Activated CD8-positive, alpha-beta memory T cell treated with anti-CD3 and anti-CD28 coated beads, Interleukin-2, amount 50 U/mL, for 24 hours (primary cell): Measurements from ENCODE around the gene PRKAR2A.
"Not testable (repeated sequence)": the region's sequence is repeated elsewhere in the genome, so short reads cannot be mapped to it uniquely, and the experiment has no call there.

Experiments used
- DNase-seq: peaks from one replicate; pipeline ENCODE4 v3.0.0-alpha.2; 2020; ENCODE audit errors: extremely low read depth

Gene PRKAR2A

GRCh38 chr3:48778565-48778964 is 69.1 kb downstream of the PRKAR2A start:
- DNase-seq, result not testable (repeated sequence)

DNA sequence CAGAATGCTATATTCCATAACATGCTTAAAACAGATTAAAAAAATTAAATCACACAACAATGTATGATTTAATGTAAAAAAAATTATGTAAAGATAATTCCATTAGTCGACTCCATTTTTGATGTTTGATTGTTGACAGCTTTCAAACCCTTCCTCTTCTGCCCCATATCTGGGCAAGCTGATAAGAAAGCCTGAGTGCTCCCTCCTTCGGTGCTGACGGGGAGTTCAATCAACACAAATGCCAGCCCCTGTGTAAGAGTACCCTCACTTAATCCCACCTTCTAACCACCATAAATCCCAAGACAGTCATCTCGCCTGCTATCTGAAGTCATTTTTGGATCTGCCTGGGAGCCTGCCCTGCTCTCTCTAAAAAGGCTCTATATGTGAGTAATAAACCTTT is 70.8 kb downstream of the PRKAR2A start:
- no peak for DNase-seq

GRCh38 chr3:48770192-48770502 is 77.5 kb downstream of the PRKAR2A start:
- DNase-seq, result no peak

DNA sequence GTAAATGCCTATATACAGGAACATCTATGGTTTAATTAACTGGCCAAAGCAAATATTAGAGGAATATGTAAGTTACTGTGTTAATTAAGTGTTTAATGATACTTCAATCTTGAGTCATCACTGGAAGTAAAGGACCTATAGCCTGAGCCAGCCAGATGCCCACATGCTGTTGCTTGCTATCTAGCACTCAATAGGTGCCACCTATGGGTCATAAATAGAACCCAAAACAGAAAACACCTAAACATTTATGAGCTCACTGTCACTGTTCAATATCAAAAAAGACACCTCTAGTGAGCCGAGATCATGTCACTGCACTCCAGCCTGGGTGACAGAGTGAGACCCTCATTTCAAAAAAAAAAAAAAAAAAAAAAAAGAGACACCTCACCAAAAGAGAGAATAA is 82.3 kb downstream of the PRKAR2A start:
- no peak for DNase-seq

GRCh38 chr3:48762816-48763215 is 84.9 kb downstream of the PRKAR2A start:
- DNase-seq, result no peak

GRCh38 chr3:48759991-48760540 is 87.6 kb downstream of the PRKAR2A start:
- DNase-seq, result not testable (repeated sequence)

DNA sequence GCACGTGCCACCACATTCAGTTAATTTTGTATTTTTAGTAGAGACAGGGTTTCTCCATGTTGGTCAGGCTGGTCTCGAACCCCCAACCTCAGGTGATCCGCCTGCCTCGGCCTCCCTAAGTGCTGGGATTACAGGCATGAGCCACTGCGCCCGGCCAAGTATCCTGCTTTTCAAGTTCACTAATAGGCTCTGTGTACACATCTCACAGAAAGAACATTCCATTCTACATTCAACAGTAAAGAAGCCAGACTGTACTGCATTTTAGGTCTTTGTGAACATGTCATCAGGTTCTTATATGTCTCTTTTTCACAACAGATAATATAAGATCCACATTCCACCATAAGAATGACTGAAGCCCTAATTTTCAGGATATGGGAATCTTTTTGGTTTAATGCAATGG is 88.1 kb downstream of the PRKAR2A start:
- not testable (repeated sequence) for DNase-seq

DNA sequence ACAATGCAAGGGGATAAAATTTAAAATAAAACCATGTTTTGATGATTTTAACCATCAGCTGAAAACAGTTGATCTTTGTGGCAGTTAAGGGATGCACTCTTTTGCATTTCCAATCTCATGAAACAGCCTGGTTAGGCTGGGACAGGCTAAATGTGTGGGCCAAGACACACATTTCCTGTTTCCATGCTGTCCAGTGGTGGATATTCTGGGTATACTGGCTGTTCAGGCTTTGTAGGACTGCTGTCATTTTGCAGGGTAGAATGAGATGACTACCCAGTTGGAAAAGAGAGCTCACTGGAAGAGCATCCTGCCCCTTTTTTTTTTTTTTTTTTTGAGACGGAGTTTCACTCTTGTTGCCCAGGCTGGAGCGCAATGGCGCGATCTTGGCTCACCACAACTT is 88.6 kb downstream of the PRKAR2A start:
- no peak for DNase-seq

GRCh38 chr3:48756640-48757039 is 91.0 kb downstream of the PRKAR2A start:
- DNase-seq, result no peak

DNA sequence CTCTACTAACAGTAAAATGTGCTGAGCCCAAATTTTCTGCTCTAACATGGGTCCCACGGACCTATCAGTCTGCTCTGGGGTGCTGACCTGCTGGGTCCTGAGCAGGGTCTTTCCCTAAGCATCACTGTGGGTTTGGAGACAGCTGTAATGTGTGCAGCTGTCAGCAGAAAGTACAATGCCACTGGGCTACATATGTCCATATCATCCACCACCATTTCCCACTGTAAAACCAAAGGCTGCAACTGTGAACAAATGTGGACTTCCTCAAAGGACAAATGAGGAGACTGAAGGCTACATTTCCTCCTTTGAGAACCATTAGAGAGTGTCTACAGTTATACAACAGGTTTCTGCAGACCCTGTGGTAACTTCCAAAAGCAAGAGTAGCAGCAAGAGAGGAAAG is 96.8 kb downstream of the PRKAR2A start:
- DNase-seq, result no peak

DNA sequence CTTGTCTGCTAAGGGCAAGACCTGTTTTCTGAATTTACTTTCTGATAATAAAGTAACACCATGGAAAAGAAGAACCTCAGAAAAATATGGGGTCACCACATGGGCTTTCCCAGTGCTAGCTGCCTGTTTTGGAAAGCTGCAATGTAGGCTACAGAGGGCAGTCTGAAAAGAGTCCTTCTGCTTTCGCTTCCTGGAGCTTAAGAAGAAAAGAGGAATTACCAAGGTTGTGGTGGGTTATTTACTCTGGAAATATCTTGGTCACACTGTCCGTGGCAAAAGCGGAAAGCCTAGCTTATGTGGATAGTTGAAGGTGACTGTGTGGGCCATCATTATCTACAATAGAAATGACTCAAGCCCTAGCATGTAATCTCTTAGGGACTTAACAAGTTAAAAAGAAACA is 98.9 kb downstream of the PRKAR2A start:
- DNase-seq, result no peak

GRCh38 chr3:48747706-48748105 is 100.0 kb downstream of the PRKAR2A start:
- no peak for DNase-seq

DNA sequence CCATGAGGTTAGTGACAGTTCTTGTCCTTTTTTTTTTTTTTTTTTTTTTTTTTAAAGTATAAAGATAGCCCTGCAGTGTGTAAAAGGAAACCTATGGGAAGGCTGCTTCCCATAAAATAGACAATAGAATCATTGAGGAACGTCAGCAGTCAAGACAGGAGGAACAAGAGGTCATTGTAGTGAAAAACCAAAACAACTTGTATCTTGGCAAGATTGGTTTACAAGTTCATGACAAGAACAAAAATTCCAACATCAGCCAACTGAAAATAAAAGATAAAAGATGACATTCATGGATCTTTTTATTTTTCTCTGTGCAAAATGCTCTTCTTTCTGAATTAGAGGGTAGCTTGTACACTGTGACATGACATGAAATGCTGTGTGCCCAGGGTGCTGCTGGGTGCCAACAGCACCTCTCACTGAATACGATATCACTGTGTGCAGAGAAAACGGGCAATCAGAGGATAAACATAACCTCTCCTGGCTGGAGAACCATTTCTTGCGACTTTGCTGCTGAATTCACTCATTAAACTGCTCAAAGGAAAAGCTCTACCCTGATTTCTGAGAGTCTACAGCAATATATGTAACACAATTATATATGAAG is 100.6 kb downstream of the PRKAR2A start:
- DNase-seq, result no peak

DNA sequence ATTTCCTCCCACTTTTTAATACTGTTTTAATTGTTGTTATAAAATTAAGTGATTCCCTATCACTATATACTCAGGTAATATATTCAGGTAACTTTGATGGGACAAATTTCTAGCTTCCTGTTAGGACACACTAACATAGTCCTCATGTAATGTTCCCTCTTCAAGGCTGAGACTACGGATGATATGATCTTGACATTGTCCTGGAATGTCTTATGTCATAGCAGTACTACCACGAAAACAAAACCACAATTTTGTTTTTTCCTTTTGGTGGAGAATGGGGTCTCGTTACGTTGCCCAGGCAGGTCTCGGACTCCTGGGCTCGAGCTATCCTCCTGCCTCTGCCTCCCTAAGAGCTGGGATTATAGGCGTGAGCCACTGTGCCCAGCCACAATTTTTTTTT is 103.9 kb downstream of the PRKAR2A start:
- DNase-seq, result no peak

DNA sequence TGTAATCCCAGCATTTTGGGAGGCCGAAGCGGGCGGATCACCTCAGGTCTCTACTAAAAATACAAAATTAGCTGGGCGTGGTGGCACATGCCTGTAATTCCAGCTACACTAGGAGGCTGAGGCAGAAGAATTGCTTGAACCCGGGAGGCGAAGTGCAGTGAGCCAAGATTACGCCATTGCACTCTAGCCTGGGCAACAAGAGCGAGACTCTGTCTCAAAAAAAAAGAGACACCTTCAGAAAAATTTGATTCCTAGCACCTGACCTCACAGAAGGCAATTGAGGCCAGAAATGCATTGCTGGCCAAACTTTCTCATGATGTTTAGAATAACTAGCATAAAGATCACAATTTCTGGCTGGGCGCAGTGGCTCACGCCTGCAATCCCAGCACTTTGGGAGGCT is 106.4 kb downstream of the PRKAR2A start:
- not testable (repeated sequence) for DNase-seq

DNA sequence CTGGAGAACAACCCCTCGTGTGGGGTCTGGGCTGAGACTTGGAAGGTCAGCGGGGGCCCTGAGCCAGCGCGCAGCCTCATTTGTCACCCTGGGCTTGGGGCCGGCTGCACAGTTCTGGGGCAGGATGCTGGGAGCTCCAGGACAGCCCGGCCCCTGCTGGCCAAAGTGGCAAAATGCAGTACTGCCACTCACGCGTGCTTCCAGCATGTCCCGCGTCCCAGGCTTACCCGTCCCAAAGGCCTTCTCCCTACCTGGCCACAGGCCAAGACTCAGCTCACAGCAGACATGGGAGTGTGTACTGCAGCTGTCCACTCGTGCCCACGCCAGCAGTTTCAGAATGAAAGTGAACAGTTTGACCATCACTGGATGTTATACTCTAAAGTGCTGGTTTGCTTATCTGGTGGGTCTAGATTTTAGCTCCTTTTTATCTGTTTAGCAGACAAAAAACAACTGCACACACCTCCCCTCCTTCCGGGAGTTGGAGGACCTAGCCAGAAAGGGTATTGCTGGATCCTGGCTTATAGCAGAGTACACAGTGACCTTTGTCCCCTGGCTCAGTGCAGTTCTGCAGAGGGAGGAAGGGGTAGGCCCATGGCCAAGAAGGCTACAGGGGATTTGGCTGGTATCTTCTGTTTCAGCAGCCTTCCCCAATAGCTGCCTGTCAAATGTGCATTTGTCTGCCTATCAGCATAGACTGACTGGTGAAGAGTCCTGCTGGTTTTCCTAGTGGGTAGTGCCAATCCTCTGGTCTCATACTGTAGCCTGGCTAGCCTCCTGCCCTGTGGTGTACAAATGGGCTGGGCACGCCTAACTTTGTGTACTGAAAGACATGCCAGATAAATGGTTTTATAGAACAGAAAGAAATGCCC is 107.5 kb downstream of the PRKAR2A start:
- no peak for DNase-seq

DNA sequence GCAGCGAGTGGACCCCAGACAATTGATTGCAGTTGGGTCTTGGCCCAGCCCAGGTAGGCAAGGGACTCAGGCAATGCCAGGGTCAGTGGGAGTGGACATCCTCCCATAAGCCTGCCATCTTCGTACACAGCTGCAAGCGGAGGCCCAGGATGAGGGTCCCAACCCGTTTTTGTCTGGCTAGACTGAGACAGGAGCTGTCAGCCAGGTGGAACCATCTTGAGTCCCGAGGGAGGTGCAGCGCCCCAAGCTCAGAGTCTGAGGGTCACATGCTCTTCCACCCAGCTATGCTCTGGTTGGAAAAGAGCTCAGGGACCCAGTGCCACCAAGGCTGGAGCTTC is 108.1 kb downstream of the PRKAR2A start:
- DNase-seq, result no peak

DNA sequence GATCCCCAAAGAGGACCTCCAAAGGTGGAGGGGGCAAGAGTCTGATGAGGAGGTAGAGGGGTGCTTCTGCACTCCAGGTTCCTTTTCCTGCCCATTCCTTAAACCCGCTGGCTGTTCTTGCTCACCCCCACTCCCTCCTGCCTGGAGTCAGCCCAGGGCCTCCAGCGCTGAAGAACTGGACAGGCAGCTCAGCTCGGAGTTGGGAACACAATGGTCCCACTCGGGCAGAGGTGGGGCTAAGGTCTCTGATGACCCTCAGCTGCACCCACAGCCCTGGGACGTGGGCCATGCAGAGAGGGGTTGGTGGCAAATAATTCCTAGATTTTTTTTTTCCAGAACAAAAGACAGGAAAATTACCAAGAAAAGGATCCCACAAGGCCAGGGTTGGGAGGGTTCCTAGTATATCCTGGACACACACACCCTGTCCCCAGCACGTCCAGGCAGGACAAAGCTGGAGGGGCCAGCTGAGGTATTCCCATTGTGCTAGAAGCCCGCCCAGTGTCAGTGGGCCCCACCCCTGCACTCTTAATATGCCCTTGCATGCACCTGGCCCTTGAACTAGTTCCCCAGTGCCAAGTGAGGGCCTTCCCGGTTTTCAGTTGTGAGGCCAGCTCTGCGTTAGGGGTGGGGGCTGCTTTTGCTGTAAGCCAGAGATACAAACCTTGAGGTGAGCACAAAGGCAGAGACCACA is 108.6 kb downstream of the PRKAR2A start:
- DNase-seq, result no peak

DNA sequence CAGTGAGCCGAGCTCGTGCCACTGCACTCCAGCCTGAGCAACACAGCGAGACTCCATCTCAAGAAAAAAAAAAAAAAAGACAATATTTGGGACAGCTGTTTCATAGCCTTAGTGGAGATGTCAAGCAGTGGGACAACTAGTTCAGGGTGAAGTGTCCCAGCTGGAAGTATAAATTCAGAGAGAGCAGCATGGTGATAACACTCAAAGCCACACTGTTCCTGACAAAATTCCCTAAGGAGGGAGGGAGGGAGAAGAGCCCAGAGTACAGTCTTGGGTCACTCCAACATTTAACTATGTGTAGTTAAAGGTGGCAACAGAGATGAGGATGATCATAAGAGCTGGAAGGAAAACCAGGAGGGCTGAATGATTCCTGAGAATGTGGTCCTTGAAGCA is 109.5 kb downstream of the PRKAR2A start:
- no peak for DNase-seq

- not testable (repeated sequence) for DNase-seq
Measured at GRCh38 chr3:48735075-48735767, 112.5 kb downstream of the PRKAR2A start.

- DNase-seq, result not testable (repeated sequence)
Measured at GRCh38 chr3:48734541-48734940, 113.1 kb downstream of the PRKAR2A start.
